K562 (cell line): ENCODE results near the gene TUBB2A. TPM values are rescaled to one million over a fixed set of nuclear protein-coding genes. Genes with fewer than 3 reads are reported as not detected.

Experiments
- ATAC-seq: fragments of 200-7000 bp; cut with Tn5 transposase; 3 replicates; pipeline ENCODE4 v1.9.1; 2020; ENCODE audit warnings: moderate library complexity
- BruUV-seq: library from RNA; stranded (reverse); fragments of 400-500 nt; replicated peaks from 2 replicates; lab custom pipeline; 2021; lab: Mats Ljungman, UMichigan
- CTCF ChIA-PET: fragments of 300-600 bp; formaldehyde crosslinking; extraction: SDS; loops from one replicate; lab custom pipeline; 2021; ENCODE audit warnings: low intra/inter-chr PET ratio; lab: Yijun Ruan, JAX
- POLR2A ChIA-PET: fragments of 300-600, 350-650 bp; sonication (Branson Sonifier 250); formaldehyde crosslinking; extraction: SDS; loops from one replicate; lab custom pipeline; 2021; ENCODE audit warnings: antibody characterized with exemption, inconsistent platforms; lab: Yijun Ruan, JAX
- DNase-seq, 4 experiments: peaks; one replicate each; pipeline versions ENCODE4 v3.0.0 to v3.0.0-alpha.2; 2011 to 2018; ENCODE audit warnings: low spot score in 3 of 4, mixed read lengths in 3 of 4; ENCODE audit errors: extremely low read depth in 1 of 4
- FAIRE-seq: peaks from 2 replicates; lab custom pipeline; 2011; peaks lifted over from hg19 to GRCh38; lab: Jason Lieb, UNC
- H2AFZ ChIP-seq: 2 replicates; pipeline ENCODE4 v1.6.0; 2011; ENCODE audit warnings: low read depth, low read length, control low read depth, inconsistent platforms
- H3K27ac ChIP-seq: fragments of 200-600 bp; 3 replicates; pipeline ENCODE4 v1.8.0; 2011; ENCODE audit warnings: low read depth, mild to moderate bottlenecking, control low read depth, inconsistent platforms, low read length, moderate library complexity, mixed read lengths; ENCODE audit errors: extremely low read depth
- H3K27me3 ChIP-seq, 2 experiments: fragments of 300-600 bp in 1 of 2; 2 replicates in 1 of 2; 3 replicates in 1 of 2; pipeline versions ENCODE4 v1.6.0 to v1.8.0; 2011; ENCODE audit warnings: inconsistent platforms in 2 of 2, low read length in 2 of 2, mild to moderate bottlenecking in 1 of 2, mixed read lengths in 1 of 2, moderate library complexity in 1 of 2; ENCODE audit not compliant: control insufficient read depth in 2 of 2, insufficient read depth in 2 of 2
- H3K36me3 ChIP-seq: fragments of 300-600 bp; 3 replicates; pipeline ENCODE4 v1.8.0; 2011; ENCODE audit warnings: mild to moderate bottlenecking, low read length, inconsistent platforms; ENCODE audit not compliant: control insufficient read depth, insufficient read depth
- H3K4me1 ChIP-seq, 2 experiments: fragments of 200-600 bp in 1 of 2; replicated peaks in 1 of 2; 2 replicates in 1 of 2; 3 replicates in 1 of 2; pipeline versions ENCODE4 v1.5.1 to v1.8.0; 2011; ENCODE audit warnings: inconsistent platforms in 2 of 2, low read length in 2 of 2, mild to moderate bottlenecking in 1 of 2, mixed read lengths in 1 of 2, moderate library complexity in 1 of 2; ENCODE audit not compliant: control insufficient read depth in 2 of 2, insufficient read depth in 2 of 2
- H3K4me2 ChIP-seq: 2 replicates; pipeline ENCODE4 v1.6.1; 2011; ENCODE audit warnings: low read length, control low read depth, inconsistent platforms, mixed read lengths; ENCODE audit not compliant: insufficient read depth
- H3K4me3 ChIP-seq: fragments of 200-600 bp; sonication (generic), shearing (Covaris generic); 2 replicates; pipeline ENCODE4 v1.5.1; 2016; ENCODE audit warnings: control low read depth, inconsistent platforms
- H3K79me2 ChIP-seq: fragments of 200-600 bp; 3 replicates; pipeline ENCODE4 v1.8.0; 2011; ENCODE audit warnings: low read length, inconsistent platforms; ENCODE audit not compliant: control insufficient read depth, insufficient read depth
- H3K9ac ChIP-seq, 2 experiments: 2 replicates each; pipeline versions ENCODE4 v1.6.0 to v1.6.1; 2011; ENCODE audit warnings: low read depth in 2 of 2, low read length in 2 of 2, control low read depth in 1 of 2, inconsistent platforms in 1 of 2, mild to moderate bottlenecking in 1 of 2, mixed read lengths in 1 of 2; ENCODE audit not compliant: insufficient read depth in 1 of 2
- H3K9me1 ChIP-seq: one replicate; pipeline ENCODE4 v1.6.0; 2011; ENCODE audit warnings: inconsistent platforms, mild to moderate bottlenecking, low read length, moderate library complexity; ENCODE audit not compliant: control insufficient read depth, insufficient read depth
- H3K9me3 ChIP-seq: replicated peaks from 2 replicates; pipeline ENCODE4 v1.5.1; 2011; ENCODE audit warnings: low read depth, low read length, inconsistent platforms; ENCODE audit not compliant: control insufficient read depth, insufficient read depth
- H4K20me1 ChIP-seq: replicated peaks from 2 replicates; pipeline ENCODE4 v1.6.1; 2011; ENCODE audit warnings: low read length, inconsistent platforms, mixed read lengths; ENCODE audit not compliant: control insufficient read depth, insufficient read depth
- BHLHE40 ChIP-seq: IDR thresholded peaks from 2 replicates; pipeline ENCODE4 v1.6.1; 2011; ENCODE audit warnings: low read length, improper control_type of control experiment
- JUND ChIP-seq, 2 experiments: IDR thresholded peaks; 2 replicates in 1 of 2; 3 replicates in 1 of 2; pipeline ENCODE4 v1.6.1; 2011; ENCODE audit warnings: borderline replicate concordance in 2 of 2, low read depth in 2 of 2, low read length in 2 of 2, improper control_type of control experiment in 1 of 2, missing biosample characterization in 1 of 2, missing genetic modification characterization in 1 of 2, missing genetic modification reagents in 1 of 2
- MTA3 ChIP-seq: fragments of 450-650 bp; formaldehyde crosslinking; IDR thresholded peaks from 2 replicates; pipeline ENCODE4 v1.6.1; 2017; ENCODE audit warnings: mild to moderate bottlenecking, borderline replicate concordance
- NONO ChIP-seq, 2 experiments: fragments of 200-400 bp in 1 of 2; fragments of 450-650 bp in 1 of 2; formaldehyde crosslinking in 1 of 2; IDR thresholded peaks; 2 replicates each; pipeline ENCODE4 v1.6.1; 2017; ENCODE audit warnings: low read depth in 2 of 2, mild to moderate bottlenecking in 2 of 2, moderate library complexity in 2 of 2, low read length in 1 of 2
- SMAD1 ChIP-seq: fragments of 150-350 bp; IDR thresholded peaks from 2 replicates; pipeline ENCODE4 v1.6.1; 2014; ENCODE audit warnings: low read length, low read depth; ENCODE audit not compliant: partially characterized antibody
- ZEB2 ChIP-seq: fragments of 450-650 bp; IDR thresholded peaks from 2 replicates; pipeline ENCODE4 v1.6.1; 2016
- ZNF717 ChIP-seq: fragments of 250-450 bp; sonication (Bioruptor Pico); IDR thresholded peaks from 2 replicates; pipeline ENCODE4 v1.5.0; 2021
- WGBS: fragments of 100-300 bp; shearing (Covaris generic); methylation state at CpG from one replicate; pipeline ENCODE4 v1.1.6; 2016; ENCODE audit warnings: low coverage, mixed read lengths; ENCODE audit not compliant: insufficient coverage; ENCODE audit errors: missing lambda C conversion rate; 5-methylcytosine and 5-hydroxymethylcytosine counted together
- in situ Hi-C: fragments of 300-500 bp; cut with MboI; formaldehyde crosslinking; loops from 4 replicates; pipeline ENCODE4 v1.15.0; 2018; ENCODE audit warnings: inconsistent platforms, mixed read lengths
- intact Hi-C: fragments of 100-400 bp; cut with micrococcal nuclease; formaldehyde crosslinking; loops from 2 replicates; pipeline ENCODE4 v1.14.2; 2022
- polyA plus RNA-seq, 8 experiments: library from polyadenylated mRNA; depleted of rRNA in 4 of 8; stranded (reverse) in 5 of 8; unstranded in 3 of 8; fragments of >200 nt; fragmentation: Nextera tagmentation in 2 of 8; fragmentation: Illumina TruSeq in 1 of 8; extraction: Ambion mirVana in 2 of 8; extraction: Trizol in 1 of 8; gene quantifications; 2 replicates each; pipeline versions ENCODE4 v1.2.1 to v1.2.3, GENCODE V29; 2011 to 2014; ENCODE audit warnings: inconsistent platforms in 1 of 8, missing spikeins in 1 of 8
- total RNA-seq, 7 experiments: library from RNA; depleted of rRNA in 6 of 7; stranded (reverse); fragments of >200 nt in 6 of 7; fragmentation: Illumina TruSeq in 2 of 7; extraction: Trizol in 2 of 7; gene quantifications; 2 replicates each; pipeline versions ENCODE4 v1.2.1 to v1.2.3, GENCODE V29; 2011 to 2021; ENCODE audit warnings: low replicate concordance in 1 of 7
- TF ChIP-seq, protein P1 (sequence below): fragments of 200-800 bp; sonication (Bioruptor generic); IDR thresholded peaks from 2 replicates; pipeline ENCODE4 v1.6.1; 2017; ENCODE audit warnings: missing genetic modification characterization, missing compliant biosample characterization
- TF ChIP-seq, protein P2 (sequence below): fragments of 250-450 bp; sonication (Bioruptor Pico); IDR thresholded peaks from 2 replicates; pipeline ENCODE4 v1.5.0; 2022; ENCODE audit warnings: mild to moderate bottlenecking
- TF ChIP-seq, protein P3 (sequence below): fragments of 250-450 bp; sonication (Bioruptor Pico); IDR thresholded peaks from 2 replicates; pipeline ENCODE4 v1.4.0; 2020
- TF ChIP-seq, protein P4 (sequence below): fragments of 250-450 bp; sonication (Bioruptor Pico); IDR thresholded peaks from 2 replicates; pipeline ENCODE4 v1.4.0; 2020; ENCODE audit warnings: mild to moderate bottlenecking, moderate library complexity, borderline replicate concordance

Gene TUBB2A
- total and polyA plus RNA-seq, 9 of the 15 experiments (the other 6 are each of a cell fraction or from before 2014, with no cell fraction given): 3.6 to 92.1 (median 45.6) TPM

DNA sequence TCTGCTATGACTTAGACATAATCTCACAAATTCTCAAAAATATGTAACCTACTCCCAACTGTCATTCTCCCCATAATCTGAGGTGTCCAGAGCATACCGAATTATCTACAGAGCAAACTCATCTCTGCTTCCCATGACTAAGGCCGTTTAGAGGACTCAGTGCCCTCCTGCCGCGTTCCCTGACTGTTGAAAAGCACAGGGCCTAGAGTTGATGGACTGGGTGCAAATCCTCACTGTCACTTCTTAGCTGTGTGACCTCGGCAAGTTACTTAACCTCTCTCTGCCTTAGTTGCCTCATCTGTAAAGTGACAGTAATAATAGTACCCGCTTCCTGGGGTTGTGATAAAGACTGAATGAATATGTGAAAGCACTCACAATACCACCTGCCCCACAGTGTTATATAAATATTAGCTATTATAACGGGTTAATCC, 4.7 kb upstream of the TUBB2A start:
- ChIA-PET CTCF (no interaction called here), POLR2A (interaction anchor here (0.7 to 3.0 kb wide), 14 partner anchors 10 to 162 kb away, joined by 3 to 15 read pairs (median 4); partner anchors contain the start of genes NQO2 and PSMG4)
- 0 out of 2 replicates have a peak, but pooled peaks cover 2% of the 10 kb centered on the region for H3K9me3 ChIP-seq
- FAIRE-seq (peak; percentile 85), ATAC-seq (peak; percentile 60), DNase-seq (peak in 2 of 4 experiments; percentile 71 to 91)
- peak overlapping the region; percentile 89 for H3K4me2 ChIP-seq
- H3K27me3 ChIP-seq: no peaks in the 10 kb centered on the region
- BruUV-seq: no TSS peak
- H3K4me3 ChIP-seq: peak overlapping the region; percentile 69
- peak overlapping the region; percentile 96 to 98; a peak in 3 of 4 replicates for H3K9ac ChIP-seq
- WGBS: under 1% methylated on average over 6 of the region's 7 CpGs
- in situ Hi-C loops: no loop called here
- H3K9me1 ChIP-seq: no peaks in the 10 kb centered on the region
- no peaks in the 10 kb centered on the region for H4K20me1 ChIP-seq
- peaks cover 39 to 73% of the 10 kb centered on the region in 2 experiments for H3K4me1 ChIP-seq
- intact Hi-C loops: loop anchor here (2.0 to 5.0 kb wide), 4 partner anchors 33 to 175 kb away; partner anchors contain the start of gene RIPK1
- H3K36me3 ChIP-seq: 0 out of 3 replicates have a peak, but pooled peaks cover 2% of the 10 kb centered on the region
- peaks cover 30% of the 10 kb centered on the region for H3K79me2 ChIP-seq
- peak overlapping the region; percentile 86 for H2AFZ ChIP-seq
- peak overlapping the region; percentile 98 for H3K27ac ChIP-seq
- TF ChIP-seq, protein P1, sequence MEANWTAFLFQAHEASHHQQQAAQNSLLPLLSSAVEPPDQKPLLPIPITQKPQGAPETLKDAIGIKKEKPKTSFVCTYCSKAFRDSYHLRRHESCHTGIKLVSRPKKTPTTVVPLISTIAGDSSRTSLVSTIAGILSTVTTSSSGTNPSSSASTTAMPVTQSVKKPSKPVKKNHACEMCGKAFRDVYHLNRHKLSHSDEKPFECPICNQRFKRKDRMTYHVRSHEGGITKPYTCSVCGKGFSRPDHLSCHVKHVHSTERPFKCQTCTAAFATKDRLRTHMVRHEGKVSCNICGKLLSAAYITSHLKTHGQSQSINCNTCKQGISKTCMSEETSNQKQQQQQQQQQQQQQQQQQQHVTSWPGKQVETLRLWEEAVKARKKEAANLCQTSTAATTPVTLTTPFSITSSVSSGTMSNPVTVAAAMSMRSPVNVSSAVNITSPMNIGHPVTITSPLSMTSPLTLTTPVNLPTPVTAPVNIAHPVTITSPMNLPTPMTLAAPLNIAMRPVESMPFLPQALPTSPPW (CRISPR knock-in tag): no peak
- TF ChIP-seq NONO (IDR thresholded peaks at IDR 0.05; ENCODE audit: low read depth in 2 of 2, low read length in 1 of 2) (no peak), MTA3 (0 out of 2 replicates have a peak, but pooled peaks have one; percentile 7), BHLHE40 (no peak), ZEB2 (no peak), JUND (IDR thresholded peaks at IDR 0.05; ENCODE audit: borderline replicate concordance, low read depth, low read length) (peak; percentile 66; the same call in 1 of the 2 replicates), JUND (tag; IDR thresholded peaks at IDR 0.05; ENCODE audit: borderline replicate concordance, low read depth, low read length) (peak; percentile 61; the same call in 2 of the 3 replicates), ZNF717 (CRISPR knock-in tag) (no peak), SMAD1 (no peak)
- TF ChIP-seq, protein P2, sequence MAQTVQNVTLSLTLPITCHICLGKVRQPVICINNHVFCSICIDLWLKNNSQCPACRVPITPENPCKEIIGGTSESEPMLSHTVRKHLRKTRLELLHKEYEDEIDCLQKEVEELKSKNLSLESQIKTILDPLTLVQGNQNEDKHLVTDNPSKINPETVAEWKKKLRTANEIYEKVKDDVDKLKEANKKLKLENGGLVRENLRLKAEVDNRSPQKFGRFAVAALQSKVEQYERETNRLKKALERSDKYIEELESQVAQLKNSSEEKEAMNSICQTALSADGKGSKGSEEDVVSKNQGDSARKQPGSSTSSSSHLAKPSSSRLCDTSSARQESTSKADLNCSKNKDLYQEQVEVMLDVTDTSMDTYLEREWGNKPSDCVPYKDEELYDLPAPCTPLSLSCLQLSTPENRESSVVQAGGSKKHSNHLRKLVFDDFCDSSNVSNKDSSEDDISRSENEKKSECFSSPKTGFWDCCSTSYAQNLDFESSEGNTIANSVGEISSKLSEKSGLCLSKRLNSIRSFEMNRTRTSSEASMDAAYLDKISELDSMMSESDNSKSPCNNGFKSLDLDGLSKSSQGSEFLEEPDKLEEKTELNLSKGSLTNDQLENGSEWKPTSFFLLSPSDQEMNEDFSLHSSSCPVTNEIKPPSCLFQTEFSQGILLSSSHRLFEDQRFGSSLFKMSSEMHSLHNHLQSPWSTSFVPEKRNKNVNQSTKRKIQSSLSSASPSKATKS (CRISPR knock-in tag): no peak
- TF ChIP-seq, protein P3, sequence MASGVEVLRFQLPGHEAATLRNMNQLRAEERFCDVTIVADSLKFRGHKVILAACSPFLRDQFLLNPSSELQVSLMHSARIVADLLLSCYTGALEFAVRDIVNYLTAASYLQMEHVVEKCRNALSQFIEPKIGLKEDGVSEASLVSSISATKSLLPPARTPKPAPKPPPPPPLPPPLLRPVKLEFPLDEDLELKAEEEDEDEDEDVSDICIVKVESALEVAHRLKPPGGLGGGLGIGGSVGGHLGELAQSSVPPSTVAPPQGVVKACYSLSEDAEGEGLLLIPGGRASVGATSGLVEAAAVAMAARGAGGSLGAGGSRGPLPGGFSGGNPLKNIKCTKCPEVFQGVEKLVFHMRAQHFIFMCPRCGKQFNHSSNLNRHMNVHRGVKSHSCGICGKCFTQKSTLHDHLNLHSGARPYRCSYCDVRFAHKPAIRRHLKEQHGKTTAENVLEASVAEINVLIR (CRISPR knock-in tag): no peak
- TF ChIP-seq, protein P4, sequence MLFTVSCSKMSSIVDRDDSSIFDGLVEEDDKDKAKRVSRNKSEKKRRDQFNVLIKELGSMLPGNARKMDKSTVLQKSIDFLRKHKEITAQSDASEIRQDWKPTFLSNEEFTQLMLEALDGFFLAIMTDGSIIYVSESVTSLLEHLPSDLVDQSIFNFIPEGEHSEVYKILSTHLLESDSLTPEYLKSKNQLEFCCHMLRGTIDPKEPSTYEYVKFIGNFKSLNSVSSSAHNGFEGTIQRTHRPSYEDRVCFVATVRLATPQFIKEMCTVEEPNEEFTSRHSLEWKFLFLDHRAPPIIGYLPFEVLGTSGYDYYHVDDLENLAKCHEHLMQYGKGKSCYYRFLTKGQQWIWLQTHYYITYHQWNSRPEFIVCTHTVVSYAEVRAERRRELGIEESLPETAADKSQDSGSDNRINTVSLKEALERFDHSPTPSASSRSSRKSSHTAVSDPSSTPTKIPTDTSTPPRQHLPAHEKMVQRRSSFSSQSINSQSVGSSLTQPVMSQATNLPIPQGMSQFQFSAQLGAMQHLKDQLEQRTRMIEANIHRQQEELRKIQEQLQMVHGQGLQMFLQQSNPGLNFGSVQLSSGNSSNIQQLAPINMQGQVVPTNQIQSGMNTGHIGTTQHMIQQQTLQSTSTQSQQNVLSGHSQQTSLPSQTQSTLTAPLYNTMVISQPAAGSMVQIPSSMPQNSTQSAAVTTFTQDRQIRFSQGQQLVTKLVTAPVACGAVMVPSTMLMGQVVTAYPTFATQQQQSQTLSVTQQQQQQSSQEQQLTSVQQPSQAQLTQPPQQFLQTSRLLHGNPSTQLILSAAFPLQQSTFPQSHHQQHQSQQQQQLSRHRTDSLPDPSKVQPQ: no peak
